ENCODE data around the gene NAA30.

NAA30 gene

GRCh38 chr14:57400556-57401494, 10.4 kb downstream of the NAA30 start:
- no peak for DNase-seq

- DNase-seq: no peak
Observed at GRCh38 chr14:57401501-57401900, 11.1 kb downstream of the NAA30 start.

- DNase-seq: no peak
Observed at GRCh38 chr14:57402173-57402852, 11.9 kb downstream of the NAA30 start.

- no peak for DNase-seq
Observed at GRCh38 chr14:57403521-57403864, 13.1 kb downstream of the NAA30 start.

GRCh38 chr14:57405562-57405961, 15.2 kb downstream of the NAA30 start:
- no peak for DNase-seq

GRCh38 chr14:57408037-57408436, 17.7 kb downstream of the NAA30 start:
- no peak for DNase-seq

GRCh38 chr14:57408634-57409033, 18.2 kb downstream of the NAA30 start:
- no peak for DNase-seq

GRCh38 chr14:57412341-57412740, 22.0 kb downstream of the NAA30 start:
- DNase-seq: no peak

GRCh38 chr14:57413849-57414248, 23.5 kb downstream of the NAA30 start:
- no peak for DNase-seq

- DNase-seq: no peak
Observed at GRCh38 chr14:57417228-57417627, 26.8 kb downstream of the NAA30 start.

- no peak for DNase-seq
Observed at GRCh38 chr14:57418999-57419398, 28.6 kb downstream of the NAA30 start.

- DNase-seq: no peak
Observed at GRCh38 chr14:57420033-57420432, 29.6 kb downstream of the NAA30 start.

GRCh38 chr14:57420986-57421385, 30.6 kb downstream of the NAA30 start:
- no peak for DNase-seq

- DNase-seq: no peak
Observed at GRCh38 chr14:57435923-57436322, 45.5 kb downstream of the NAA30 start.

GRCh38 chr14:57461777-57462320, 71.5 kb downstream of the NAA30 start:
- no peak for DNase-seq

- no peak for DNase-seq
Observed at GRCh38 chr14:57462551-57462950, 72.2 kb downstream of the NAA30 start.

- DNase-seq: no peak
Observed at GRCh38 chr14:57464008-57464730, 73.8 kb downstream of the NAA30 start.
